TTC549 (cell line): Measurements from ENCODE around the gene LGALS1.

Experiments
- FAIRE-seq: peaks from 2 replicates; lab custom pipeline; 2012; peaks lifted over from hg19 to GRCh38; lab: Jason Lieb, UNC

The LGALS1 gene

GRCh38 chr22:37726241-37726887 lies 50.9 kb downstream of the LGALS1 start:
- FAIRE-seq: no peak

GRCh38 chr22:37728620-37729019 lies 53.2 kb downstream of the LGALS1 start:
- no peak for FAIRE-seq
